GM23338 (cell line): Measurements from ENCODE around the gene SNAPC4. TPM values are rescaled to one million over a fixed set of nuclear protein-coding genes. Genes with fewer than 3 reads are reported as not detected.

Experiments
- ATAC-seq: fragments of 200-7000 bp; cut with Tn5 transposase; 3 replicates; pipeline ENCODE4 v1.9.1; 2020
- DNase-seq: peaks from one replicate; pipeline ENCODE4 v3.0.0-alpha.2; 2015; ENCODE audit warnings: low spot score
- H2AFZ ChIP-seq: fragments of 200-600 bp; sonication (generic); 2 replicates; pipeline ENCODE4 v1.8.0; 2016; ENCODE audit warnings: antibody characterized with exemption, mild to moderate bottlenecking, moderate library complexity
- H3F3A ChIP-seq: fragments of 200-600 bp; sonication (generic); replicated peaks from 2 replicates; pipeline ENCODE4 v1.8.0; 2017; ENCODE audit warnings: antibody characterized with exemption, mixed run types, low read depth
- H3K27ac ChIP-seq: fragments of 200-600 bp; sonication (generic); 2 replicates; pipeline ENCODE4 v1.6.1; 2016; ENCODE audit warnings: low read depth
- H3K27me3 ChIP-seq: fragments of 200-600 bp; sonication (generic); 2 replicates; pipeline ENCODE4 v1.8.0; 2016; ENCODE audit warnings: mild to moderate bottlenecking, mixed run types, moderate library complexity; ENCODE audit not compliant: insufficient read depth
- H3K36me3 ChIP-seq: fragments of 200-600 bp; sonication (generic); 2 replicates; pipeline ENCODE4 v1.8.0; 2016; ENCODE audit warnings: mild to moderate bottlenecking; ENCODE audit not compliant: insufficient read depth
- H3K4me1 ChIP-seq: fragments of 200-600 bp; sonication (generic); 2 replicates; pipeline ENCODE4 v1.8.0; 2016; ENCODE audit warnings: mild to moderate bottlenecking, moderate library complexity; ENCODE audit not compliant: insufficient read depth
- H3K4me2 ChIP-seq: fragments of 200-600 bp; sonication (generic); 2 replicates; pipeline ENCODE4 v1.7.1; 2017; ENCODE audit warnings: mixed run types
- H3K4me3 ChIP-seq: fragments of 200-600 bp; sonication (generic); 2 replicates; pipeline ENCODE4 v1.6.1; 2016; ENCODE audit warnings: mixed run types
- H3K79me2 ChIP-seq: fragments of 200-600 bp; sonication (generic); replicated peaks from 2 replicates; pipeline ENCODE4 v1.8.0; 2017; ENCODE audit warnings: mild to moderate bottlenecking; ENCODE audit not compliant: insufficient read depth
- H3K9me2 ChIP-seq: fragments of 200-600 bp; sonication (generic); 2 replicates; pipeline ENCODE4 v1.8.0; 2017; ENCODE audit not compliant: insufficient read depth
- H4K20me1 ChIP-seq: fragments of 200-600 bp; sonication (generic); replicated peaks from 2 replicates; pipeline ENCODE4 v1.8.0; 2017; ENCODE audit warnings: mild to moderate bottlenecking; ENCODE audit not compliant: insufficient read depth
- H3K27ac Mint-ChIP-seq: 2 replicates; pipeline ENCODE4 v1.8.0; 2020; ENCODE audit warnings: inconsistent platforms, mild to moderate bottlenecking, moderate library complexity, mixed read lengths
- H3K27me3 Mint-ChIP-seq: 3 replicates; pipeline ENCODE4 v1.8.0; 2022; ENCODE audit warnings: low read depth, mild to moderate bottlenecking, moderate library complexity, mixed read lengths, inconsistent platforms; ENCODE audit not compliant: insufficient read depth, poor library complexity
- H3K36me3 Mint-ChIP-seq: 3 replicates; pipeline ENCODE4 v1.8.0; 2021; ENCODE audit warnings: low read depth, mild to moderate bottlenecking, inconsistent platforms, moderate library complexity, mixed read lengths
- H3K4me1 Mint-ChIP-seq: 3 replicates; pipeline ENCODE4 v1.8.0; 2020; ENCODE audit warnings: mild to moderate bottlenecking, inconsistent platforms, mixed read lengths
- H3K4me3 Mint-ChIP-seq: 3 replicates; pipeline ENCODE4 v1.8.0; 2021; ENCODE audit warnings: moderate library complexity, mild to moderate bottlenecking, inconsistent platforms, mixed read lengths
- H3K9me3 Mint-ChIP-seq: 3 replicates; pipeline ENCODE4 v1.8.0; 2020; ENCODE audit warnings: moderate library complexity, mild to moderate bottlenecking, inconsistent platforms, mixed read lengths
- CREB1 ChIP-seq: fragments of 250-450 bp; sonication (Bioruptor Pico); IDR thresholded peaks from 2 replicates; pipeline ENCODE4 v1.5.0; 2020; ENCODE audit warnings: low read depth, mild to moderate bottlenecking, moderate library complexity
- EZH2 ChIP-seq: fragments of 200-600 bp; sonication (generic); IDR thresholded peaks from one replicate; pipeline ENCODE4 v1.8.0; 2017; ENCODE audit warnings: antibody characterized with exemption, mild to moderate bottlenecking, low read depth; ENCODE audit not compliant: unreplicated experiment
- ZNF462 ChIP-seq: fragments of 250-450 bp; sonication (Bioruptor Pico); IDR thresholded peaks from 2 replicates; pipeline ENCODE4 v1.5.0; 2020; ENCODE audit warnings: mild to moderate bottlenecking, moderate library complexity
- polyA plus RNA-seq: library from polyadenylated mRNA; unstranded; fragments of >200 nt; fragmentation: Nextera tagmentation; extraction: Ambion mirVana; gene quantifications from 2 replicates; pipeline ENCODE4 v1.2.1, GENCODE V29; 2016
- total RNA-seq: library from RNA; depleted of rRNA; stranded (reverse); fragments of >200 nt; shearing (Covaris generic); gene quantifications from 2 replicates; pipeline ENCODE4 v1.2.3, GENCODE V29; 2014

Gene SNAPC4
- total and polyA plus RNA-seq, 2 experiments from 2014 or later, result 8.8 to 22.7 TPM

GRCh38 chr9:136355616-136356557 is 44.1 kb downstream of the SNAPC4 start:
- Mint-ChIP-seq H3K4me3 (no peak overlapping the region), H3K27ac (no peak overlapping the region), H3K36me3 (no peaks in the 10 kb centered on the region), H3K27me3 (peaks cover 9% of the 10 kb centered on the region), H3K9me3 (no peaks in the 10 kb centered on the region), H3K4me1 (no peaks in the 10 kb centered on the region)
- no peaks in the 10 kb centered on the region for H3K27me3 ChIP-seq
- no peak overlapping the region for H3K4me2 ChIP-seq
- no peaks in the 10 kb centered on the region for H4K20me1 ChIP-seq
- no peaks in the 10 kb centered on the region for H3K9me2 ChIP-seq
- ATAC-seq (no peak), DNase-seq (no peak)
- no peaks in the 10 kb centered on the region for H3K4me1 ChIP-seq
- no peak overlapping the region for H3K4me3 ChIP-seq
- no peaks in the 10 kb centered on the region for H3K36me3 ChIP-seq
- TF ChIP-seq EZH2, result no peak
- no peaks in the 10 kb centered on the region for H3K79me2 ChIP-seq
- no peaks in the 10 kb centered on the region for H3F3A ChIP-seq
- no peak overlapping the region for H2AFZ ChIP-seq
- no peak overlapping the region for H3K27ac ChIP-seq

DNA sequence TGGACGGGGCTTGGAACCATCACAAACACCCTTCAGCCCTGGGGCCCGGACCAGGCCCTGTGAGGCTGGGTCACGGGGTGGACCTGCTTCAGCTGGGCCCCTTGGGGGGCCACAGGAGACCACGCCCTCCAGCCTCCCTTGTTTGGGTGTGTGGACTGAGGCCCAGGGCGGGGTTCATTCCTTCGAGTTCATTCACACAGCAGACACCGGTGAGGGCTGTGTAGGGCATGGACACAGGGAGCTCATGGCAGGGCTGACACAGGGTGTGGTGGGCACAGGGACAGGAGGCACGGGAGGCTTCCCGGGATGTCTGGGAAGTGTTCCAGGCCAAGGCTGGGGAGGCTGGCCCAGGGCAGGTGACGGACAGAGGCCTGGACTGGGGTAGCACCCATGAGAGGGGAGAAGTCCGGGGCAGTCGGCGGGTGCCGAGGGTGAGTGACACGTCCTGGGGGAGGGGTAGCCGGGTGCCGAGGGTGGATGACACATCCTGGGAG is 45.3 kb downstream of the SNAPC4 start:
- no peaks in the 10 kb centered on the region for H3K79me2 ChIP-seq
- Mint-ChIP-seq H3K36me3 (no peaks in the 10 kb centered on the region), H3K4me3 (no peak overlapping the region), H3K27me3 (peaks cover 7% of the 10 kb centered on the region), H3K9me3 (no peaks in the 10 kb centered on the region), H3K4me1 (no peaks in the 10 kb centered on the region), H3K27ac (no peak overlapping the region)
- no peak overlapping the region for H2AFZ ChIP-seq
- no peaks in the 10 kb centered on the region for H3K36me3 ChIP-seq
- no peak overlapping the region for H3K4me2 ChIP-seq
- H3F3A ChIP-seq, result no peaks in the 10 kb centered on the region
- DNase-seq, result no peak
- no peak for TF ChIP-seq CREB1 (CRISPR knock-in tag)
- TF ChIP-seq ZNF462 (CRISPR knock-in tag), result no peak
- H3K4me3 ChIP-seq, result no peak overlapping the region
- H3K27me3 ChIP-seq, result no peaks in the 10 kb centered on the region
- no peaks in the 10 kb centered on the region for H4K20me1 ChIP-seq
- H3K4me1 ChIP-seq, result no peaks in the 10 kb centered on the region
- no peaks in the 10 kb centered on the region for H3K9me2 ChIP-seq
- ATAC-seq, result no peak
- H3K27ac ChIP-seq, result no peak overlapping the region
